ENCODE results near the gene ACSF2. TPM values are rescaled to one million over a fixed set of nuclear protein-coding genes. Genes with fewer than 3 reads are reported as not detected.
A peak's percentile ranks its signal among the peaks of the same experiment; 100 is the strongest.

ACSF2 gene
- total RNA-seq, 1 donor from 2014 or later = 28.1 TPM

DNA sequence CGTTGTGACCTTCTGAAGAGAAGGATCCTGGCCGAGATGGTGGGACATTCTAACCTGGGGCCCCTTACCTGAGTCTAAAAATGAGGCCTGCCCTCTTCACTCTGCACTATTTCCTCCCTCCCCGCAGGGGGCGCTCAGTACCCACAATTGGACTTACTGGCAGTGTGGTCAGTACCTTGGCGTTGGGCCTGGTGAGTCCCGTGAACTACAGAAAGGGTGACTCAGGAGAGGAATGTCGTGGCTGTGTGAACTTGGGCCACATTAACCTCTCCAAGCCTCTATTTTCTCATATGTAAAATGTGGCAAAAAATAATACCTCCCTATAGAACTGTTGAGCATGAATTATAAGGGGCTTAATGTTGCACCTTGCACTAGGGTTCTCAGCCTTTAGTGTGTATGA, 56.5 kb downstream of the ACSF2 start:
- peak; percentile 89 for TF ChIP-seq CTCF (IDR thresholded peaks at IDR 0.05)
- Mint-ChIP-seq H3K4me3 (ENCODE audit: unreplicated experiment) (no peak overlapping the region), H3K27ac (ENCODE audit: unreplicated experiment) (peak overlapping the region; percentile 74), H3K4me1 (ENCODE audit: unreplicated experiment) (peaks cover 19% of the 10 kb centered on the region), H3K27me3 (ENCODE audit: unreplicated experiment) (no peaks in the 10 kb centered on the region), H3K9me3 (ENCODE audit: unreplicated experiment) (no peaks in the 10 kb centered on the region), H3K36me3 (ENCODE audit: unreplicated experiment) (peaks cover 24% of the 10 kb centered on the region)
- DNase-seq (ENCODE audit: extremely low spot score, unreplicated experiment) = peak; percentile 96

DNA sequence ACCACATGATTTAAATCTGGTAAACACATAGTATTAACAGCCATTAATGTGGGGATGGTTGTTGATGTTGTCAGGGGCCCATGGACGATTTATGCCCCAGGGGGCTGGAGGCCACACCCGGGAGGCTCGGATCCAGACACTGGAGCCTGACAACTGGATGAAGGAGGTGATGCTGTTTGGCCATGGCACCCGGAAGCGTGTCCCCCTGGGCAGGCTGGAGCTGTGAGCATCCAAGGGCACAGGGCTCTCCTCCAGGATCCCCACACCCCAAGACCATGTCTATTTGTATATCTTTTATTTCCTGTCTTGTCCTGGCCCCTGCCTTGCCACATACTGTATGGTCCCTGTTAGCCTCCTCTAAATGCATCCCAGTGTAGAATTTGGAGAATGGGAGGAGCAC, 57.2 kb downstream of the ACSF2 start:
- DNase-seq (ENCODE audit: extremely low spot score, unreplicated experiment) = no peak
- Mint-ChIP-seq H3K4me3 (ENCODE audit: unreplicated experiment) (no peak overlapping the region), H3K4me1 (ENCODE audit: unreplicated experiment) (peaks cover 14% of the 10 kb centered on the region), H3K36me3 (ENCODE audit: unreplicated experiment) (peaks cover 24% of the 10 kb centered on the region), H3K27me3 (ENCODE audit: unreplicated experiment) (no peaks in the 10 kb centered on the region), H3K9me3 (ENCODE audit: unreplicated experiment) (no peaks in the 10 kb centered on the region), H3K27ac (ENCODE audit: unreplicated experiment) (no peak overlapping the region)
- TF ChIP-seq CTCF (IDR thresholded peaks at IDR 0.05) = no peak

DNA sequence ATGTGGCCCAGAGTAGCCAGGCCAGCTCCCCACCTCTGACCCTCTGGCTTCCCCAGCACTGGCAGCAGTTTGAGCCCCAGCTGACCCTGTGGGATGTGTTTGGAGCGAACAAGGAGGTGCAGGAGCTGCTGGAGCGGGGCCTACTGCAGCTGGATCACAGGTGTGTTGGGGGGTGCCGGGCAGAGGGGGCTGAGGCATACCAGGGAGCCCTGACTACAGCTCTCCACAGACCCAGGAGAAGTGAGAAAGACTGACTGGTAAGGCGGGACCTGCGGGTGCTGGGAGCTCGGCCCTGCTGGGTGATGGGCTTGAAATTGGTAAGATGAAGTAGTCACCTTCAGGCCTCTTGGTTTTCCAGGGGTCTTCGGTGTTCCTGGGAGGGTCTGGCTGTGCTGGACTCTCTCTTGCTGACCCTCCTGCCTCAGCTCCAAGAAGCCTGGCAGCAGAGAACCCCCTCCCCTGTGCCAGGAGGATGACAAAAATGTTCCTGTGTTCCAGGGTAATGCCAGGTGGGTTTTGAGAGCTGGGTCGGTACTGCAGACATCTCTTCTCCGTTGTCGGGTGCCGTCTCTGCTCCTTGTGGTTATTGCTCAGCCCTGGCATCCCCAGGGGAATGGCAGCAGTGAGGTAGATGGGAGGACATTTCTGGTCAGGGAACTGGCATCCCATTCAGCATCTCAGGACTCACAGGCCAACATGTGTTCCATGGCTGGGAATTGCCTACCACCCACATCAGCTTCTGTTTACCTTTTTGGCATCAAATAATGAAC, 58.6 kb downstream of the ACSF2 start:
- no peak overlapping the region for H3K4me3 Mint-ChIP-seq (ENCODE audit: unreplicated experiment)
- peaks cover 24% of the 10 kb centered on the region for H3K36me3 Mint-ChIP-seq (ENCODE audit: unreplicated experiment)
- DNase-seq (ENCODE audit: extremely low spot score, unreplicated experiment) = no peak
- H3K27me3 Mint-ChIP-seq (ENCODE audit: unreplicated experiment) = no peaks in the 10 kb centered on the region
- TF ChIP-seq CTCF (IDR thresholded peaks at IDR 0.05) = no peak
- no peaks in the 10 kb centered on the region for H3K9me3 Mint-ChIP-seq (ENCODE audit: unreplicated experiment)
- H3K27ac Mint-ChIP-seq (ENCODE audit: unreplicated experiment) = no peak overlapping the region
- peaks cover 9% of the 10 kb centered on the region for H3K4me1 Mint-ChIP-seq (ENCODE audit: unreplicated experiment)

DNA sequence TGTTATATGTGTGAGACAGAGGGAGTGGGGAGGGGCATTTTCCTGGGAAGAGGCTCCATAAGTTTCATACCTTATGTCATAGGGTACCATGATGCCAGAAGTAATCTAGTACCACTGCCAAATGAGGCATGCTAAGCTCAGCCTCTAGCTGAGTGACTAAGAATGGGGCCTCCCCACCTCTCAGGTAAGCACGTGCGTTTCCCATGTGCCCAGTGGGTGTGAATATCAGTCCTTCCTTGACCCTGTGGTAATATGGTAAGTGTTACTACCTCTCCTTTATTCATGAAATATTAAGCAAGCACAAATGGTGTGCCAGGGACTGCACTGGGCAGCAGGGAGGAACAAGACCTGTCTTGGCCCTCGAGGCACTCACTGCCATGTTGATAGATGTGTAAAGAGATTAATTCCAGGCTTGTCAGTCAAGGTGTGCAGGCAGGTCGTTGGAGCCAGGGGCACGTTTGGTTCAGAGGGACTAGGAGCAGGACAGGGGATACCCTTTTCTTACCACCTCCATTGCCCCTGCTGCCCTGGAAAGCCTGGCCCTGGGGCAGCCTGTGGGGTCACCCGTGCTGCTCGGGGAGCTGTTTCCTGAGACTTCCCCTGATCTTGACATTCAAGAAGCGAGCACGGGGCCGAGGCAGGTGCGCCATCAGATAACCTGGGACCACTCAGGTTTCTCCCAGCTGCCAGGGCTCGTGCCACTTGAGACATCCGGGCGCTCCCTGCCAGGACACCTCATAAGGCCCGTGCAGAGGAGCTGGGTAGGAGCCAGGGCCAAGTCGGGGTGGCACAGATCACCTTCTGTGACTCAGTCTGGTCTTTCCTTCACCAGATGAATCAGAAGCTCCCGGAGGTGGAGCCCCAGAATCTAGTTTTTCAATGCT, 61.4 kb downstream of the ACSF2 start:
- Mint-ChIP-seq H3K4me3 (ENCODE audit: unreplicated experiment) (no peak overlapping the region), H3K27me3 (ENCODE audit: unreplicated experiment) (no peaks in the 10 kb centered on the region), H3K27ac (ENCODE audit: unreplicated experiment) (no peak overlapping the region), H3K4me1 (ENCODE audit: unreplicated experiment) (peaks cover 5% of the 10 kb centered on the region), H3K36me3 (ENCODE audit: unreplicated experiment) (peaks cover 24% of the 10 kb centered on the region), H3K9me3 (ENCODE audit: unreplicated experiment) (no peaks in the 10 kb centered on the region)
- no peak for DNase-seq (ENCODE audit: extremely low spot score, unreplicated experiment)
- TF ChIP-seq CTCF (IDR thresholded peaks at IDR 0.05) = no peak

- Mint-ChIP-seq H3K36me3 (ENCODE audit: unreplicated experiment) (peaks cover 17% of the 10 kb centered on the region), H3K27ac (ENCODE audit: unreplicated experiment) (no peak overlapping the region), H3K9me3 (ENCODE audit: unreplicated experiment) (no peaks in the 10 kb centered on the region), H3K27me3 (ENCODE audit: unreplicated experiment) (no peaks in the 10 kb centered on the region), H3K4me3 (ENCODE audit: unreplicated experiment) (no peak overlapping the region), H3K4me1 (ENCODE audit: unreplicated experiment) (no peaks in the 10 kb centered on the region)
- no peak for DNase-seq (ENCODE audit: extremely low spot score, unreplicated experiment)
- no peak for TF ChIP-seq CTCF (IDR thresholded peaks at IDR 0.05)
Observed at GRCh38 chr17:50488880-50489279, 62.9 kb downstream of the ACSF2 start.
